ENCODE measurements around the gene FEZF1.

The FEZF1 gene

DNA sequence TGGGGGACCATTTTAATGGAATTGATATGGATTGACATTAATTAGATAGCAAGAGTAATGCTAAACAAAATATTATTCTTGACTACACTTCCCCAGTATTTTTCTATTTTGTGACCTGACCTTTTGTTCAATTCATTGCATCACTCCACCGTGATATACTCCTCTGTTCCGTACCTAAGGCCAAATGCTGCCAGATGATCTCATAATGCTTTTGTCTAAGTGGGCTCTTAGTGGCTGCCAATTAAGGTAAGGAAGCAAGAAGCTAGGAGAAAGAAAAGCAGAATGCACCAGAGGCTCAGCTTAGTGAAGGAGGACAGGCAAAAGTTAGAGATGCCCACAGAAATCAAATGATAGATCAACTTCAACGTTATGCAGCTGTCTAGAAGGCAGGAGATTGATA lies 36.4 kb downstream of the FEZF1 start:
- TF ChIP-seq GATA1 (IDR thresholded peaks at IDR 0.05; ENCODE audit: low read depth, low read length) (no peak), POLR2A (IDR thresholded peaks at IDR 0.05; ENCODE audit: low read length) (no peak)
- no peak for DNase-seq

DNA sequence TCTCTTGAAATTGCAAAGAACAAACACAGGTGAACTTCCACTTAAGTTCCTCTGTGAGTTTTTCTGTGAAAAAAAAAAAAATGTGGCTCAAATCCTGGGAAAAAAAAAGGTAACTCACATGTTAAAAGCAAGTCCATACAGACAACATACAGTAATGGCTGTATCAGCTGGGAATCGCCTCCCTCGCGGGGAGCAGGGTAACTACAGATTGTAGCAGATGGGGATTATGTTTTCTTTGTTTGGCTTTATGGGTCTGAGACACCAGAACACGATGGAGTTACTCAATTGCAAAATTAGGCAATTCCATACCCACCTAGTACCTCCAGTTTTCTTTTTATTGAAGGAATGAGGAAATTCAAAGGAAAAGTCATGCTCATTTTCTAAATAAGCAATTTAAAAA lies 42.3 kb downstream of the FEZF1 start:
- TF ChIP-seq GATA1 (IDR thresholded peaks at IDR 0.05; ENCODE audit: low read depth, low read length) = no peak
- DNase-seq = no peak

DNA sequence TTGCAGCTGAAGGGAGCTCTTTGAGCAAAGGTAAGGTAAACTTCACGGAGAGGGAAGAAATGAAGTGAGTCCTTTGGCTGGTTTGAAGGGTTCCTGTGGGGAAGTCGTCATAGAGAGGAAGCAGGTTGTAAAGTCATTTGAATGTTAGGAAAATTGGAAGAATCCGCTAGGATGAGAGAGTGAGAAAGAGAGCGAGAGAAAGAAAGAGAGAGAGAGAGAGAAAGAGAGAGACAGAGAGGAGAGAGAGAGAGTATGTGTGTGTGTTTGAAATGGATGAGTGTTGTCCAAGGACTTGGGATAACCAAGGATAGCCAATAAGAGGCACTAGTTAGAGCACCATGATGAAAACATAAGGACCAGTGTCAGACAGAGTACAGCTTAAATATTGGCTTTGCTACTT lies 43.1 kb downstream of the FEZF1 start:
- TF ChIP-seq POLR2A (IDR thresholded peaks at IDR 0.05; ENCODE audit: low read length) = no peak
- no peak for TF ChIP-seq GATA1 (IDR thresholded peaks at IDR 0.05; ENCODE audit: low read depth, low read length)
- DNase-seq = no peak

DNA sequence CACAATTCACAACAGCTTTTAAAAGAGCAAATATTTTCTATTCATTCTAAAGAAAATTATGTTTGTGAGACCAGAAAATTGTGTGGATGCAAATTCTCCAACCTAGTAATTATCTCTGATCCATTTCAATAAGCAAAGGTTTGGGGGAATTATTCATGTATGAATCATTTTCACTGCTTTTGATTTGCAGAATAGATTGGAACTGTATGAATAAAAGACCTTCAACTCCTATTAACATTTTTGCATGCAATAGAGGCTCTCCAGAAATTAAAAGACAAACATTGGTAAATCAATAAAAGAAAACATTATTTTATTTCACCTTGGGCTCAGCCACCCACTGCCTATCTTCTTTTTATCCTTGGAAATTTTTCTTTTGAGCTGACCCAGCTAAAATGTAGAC lies 43.5 kb downstream of the FEZF1 start:
- TF ChIP-seq POLR2A (IDR thresholded peaks at IDR 0.05; ENCODE audit: low read length) (no peak), GATA1 (IDR thresholded peaks at IDR 0.05; ENCODE audit: low read depth, low read length) (no peak)
- DNase-seq = no peak

DNA sequence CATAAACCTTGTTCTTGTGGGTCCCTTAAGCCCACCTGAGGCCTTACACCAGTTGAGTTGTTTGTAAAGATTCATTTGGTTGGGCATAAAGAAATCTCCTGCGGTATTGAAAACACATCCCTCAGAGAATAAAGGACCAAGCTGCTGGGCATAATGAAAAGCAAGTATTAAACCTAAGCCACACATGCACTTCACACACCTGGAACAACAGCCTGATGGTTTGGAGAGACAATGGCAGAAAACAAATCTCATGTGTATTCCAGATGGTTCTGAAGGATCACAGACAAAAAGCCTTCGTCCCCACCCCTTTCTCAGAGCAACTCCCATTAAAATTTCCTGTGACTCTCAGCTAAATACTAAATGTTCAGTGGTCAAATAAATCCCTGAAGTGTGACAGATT lies 44.2 kb downstream of the FEZF1 start:
- no peak for TF ChIP-seq POLR2A (IDR thresholded peaks at IDR 0.05; ENCODE audit: low read length)
- TF ChIP-seq GATA1 (IDR thresholded peaks at IDR 0.05; ENCODE audit: low read depth, low read length) = no peak
- no peak for DNase-seq

DNA sequence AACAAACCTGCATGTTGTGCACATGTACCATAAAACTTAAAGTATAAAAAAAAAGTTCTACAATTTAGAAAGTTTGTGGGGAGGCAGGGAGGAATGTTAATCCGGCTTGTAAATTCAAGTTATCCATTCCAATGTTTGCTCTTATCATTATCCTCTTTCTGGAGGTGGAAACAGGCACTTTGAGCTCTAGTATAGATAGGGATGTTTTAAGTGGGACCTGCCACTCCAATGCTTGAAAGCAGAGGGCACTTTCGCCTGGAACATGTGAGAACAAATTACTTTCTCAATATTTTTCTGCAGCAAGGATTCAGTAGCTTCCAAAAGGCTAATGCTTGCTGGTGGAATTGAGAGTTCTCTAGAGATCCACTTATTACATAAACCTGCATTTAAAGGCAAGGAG lies 45.6 kb downstream of the FEZF1 start:
- TF ChIP-seq POLR2A (IDR thresholded peaks at IDR 0.05; ENCODE audit: low read length) (no peak), GATA1 (IDR thresholded peaks at IDR 0.05; ENCODE audit: low read depth, low read length) (no peak)

DNA sequence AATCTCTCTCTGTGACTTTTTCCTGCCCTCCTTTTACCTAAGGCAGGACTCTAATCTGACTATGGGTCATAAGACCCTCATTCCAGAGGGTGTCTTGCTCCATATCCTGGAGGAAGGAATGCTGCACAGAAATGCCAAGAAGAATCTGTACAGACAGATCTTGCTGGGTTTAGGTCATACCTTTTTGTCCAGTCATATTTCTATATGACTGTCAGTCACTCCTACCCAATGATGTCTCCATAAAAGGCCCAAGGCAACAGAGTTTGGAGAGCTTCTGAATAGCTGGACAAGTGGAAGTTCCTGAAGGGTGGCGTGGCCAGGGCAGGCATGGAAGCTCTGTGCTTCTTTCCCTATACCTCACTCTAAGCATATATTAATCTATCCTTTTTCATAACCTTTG lies 47.5 kb downstream of the FEZF1 start:
- no peak for DNase-seq
- TF ChIP-seq GATA1 (IDR thresholded peaks at IDR 0.05; ENCODE audit: low read depth, low read length) (no peak), POLR2A (IDR thresholded peaks at IDR 0.05; ENCODE audit: low read length) (no peak)

More for the DNA sequence above, 45.6 kb downstream of the FEZF1 start:
- DNase-seq = no peak

DNA sequence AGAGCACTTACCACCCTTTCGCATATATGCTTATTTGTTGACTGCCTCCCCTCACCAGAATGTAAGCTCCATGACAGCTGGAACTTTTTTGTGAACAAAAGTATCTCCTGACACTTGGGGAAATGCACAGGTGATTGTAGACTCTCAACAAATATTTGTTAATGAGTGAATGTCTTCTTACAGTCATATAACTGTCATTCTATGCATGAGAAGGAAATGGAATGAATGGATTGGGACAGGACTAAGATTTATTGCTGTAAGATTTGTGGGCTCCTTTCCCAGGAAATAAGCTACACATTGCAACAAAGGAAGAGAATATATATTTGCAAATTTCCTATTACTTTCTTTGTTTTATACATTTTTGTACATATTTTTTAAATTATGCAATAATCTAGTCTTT lies 48.5 kb downstream of the FEZF1 start:
- TF ChIP-seq GATA1 (IDR thresholded peaks at IDR 0.05; ENCODE audit: low read depth, low read length) (no peak), POLR2A (IDR thresholded peaks at IDR 0.05; ENCODE audit: low read length) (no peak)
- DNase-seq = no peak

DNA sequence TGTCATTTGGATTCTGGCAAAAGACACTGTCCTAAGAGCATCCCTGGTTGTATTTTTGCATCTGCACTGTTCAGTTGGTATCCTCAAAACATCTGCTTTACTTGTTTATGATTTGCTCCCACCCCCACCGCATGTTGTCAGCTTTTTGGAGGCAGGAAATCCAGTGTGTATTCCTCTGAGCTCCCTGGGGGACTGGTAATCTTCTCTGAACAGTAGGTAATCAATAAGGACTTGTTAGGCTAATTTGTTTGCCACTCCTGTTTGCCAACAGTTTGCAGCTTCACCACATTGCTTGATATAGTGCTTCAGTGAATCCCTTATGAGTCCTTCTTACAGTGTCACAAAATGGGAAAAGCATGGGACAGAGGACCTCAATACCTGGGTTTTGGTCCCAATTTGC lies 49.1 kb downstream of the FEZF1 start:
- no peak for DNase-seq
- TF ChIP-seq GATA1 (IDR thresholded peaks at IDR 0.05; ENCODE audit: low read depth, low read length) (no peak), POLR2A (IDR thresholded peaks at IDR 0.05; ENCODE audit: low read length) (no peak)
